Activated gamma-delta T cell (primary cell): ENCODE data around the gene ZNF653.

Experiments
- DNase-seq: peaks from one replicate; lab custom pipeline; 2025; lab: John Stamatoyannopoulos, UW
- total RNA-seq, 2 donors: gene quantifications; one replicate each; lab custom pipeline; 2026; lab: John Stamatoyannopoulos, UW

ZNF653 gene
- total RNA-seq: 11.0 to 14.6 reads per million in 2 donors

GRCh38 chr19:11505504-11506100 is at the start of gene ZNF653:
Gene ZNF653 (minus strand): TSS chr19:11505839. CDS start chr19:11505786, 53 bp downstream.
- DNase-seq: peak; percentile 83

GRCh38 chr19:11555246-11555645 is 49.6 kb upstream of the ZNF653 start:
- no peak for DNase-seq

- DNase-seq: no peak
These were observed 48.5 kb upstream of the ZNF653 start for GRCh38 chr19:11554160-11554559.

GRCh38 chr19:11552666-11553372 is 47.2 kb upstream of the ZNF653 start:
- DNase-seq: no peak

- DNase-seq: no peak
These were observed 46.1 kb upstream of the ZNF653 start for GRCh38 chr19:11551603-11552235.

- no peak for DNase-seq
These were observed 44.6 kb upstream of the ZNF653 start for GRCh38 chr19:11550265-11550664.

GRCh38 chr19:11549386-11549953 is 43.8 kb upstream of the ZNF653 start:
- DNase-seq: no peak

GRCh38 chr19:11547929-11548700 is 42.5 kb upstream of the ZNF653 start:
- DNase-seq: no peak

GRCh38 chr19:11541238-11541637 is 35.6 kb upstream of the ZNF653 start:
- DNase-seq: no peak

GRCh38 chr19:11540645-11541044 is 35.0 kb upstream of the ZNF653 start:
- DNase-seq: no peak

- DNase-seq: no peak
These were observed 34.1 kb upstream of the ZNF653 start for GRCh38 chr19:11539495-11540365.

- DNase-seq: no peak
These were observed 32.8 kb upstream of the ZNF653 start, which contains the start of gene CNN1 for GRCh38 chr19:11538232-11539036. Gene CNN1 (plus strand): TSS chr19:11538851. CDS start chr19:11538928, 77 bp downstream.

- peak; percentile 73 for DNase-seq
These were observed 30.4 kb upstream of the ZNF653 start for GRCh38 chr19:11535792-11536595.

GRCh38 chr19:11534948-11535347 is 29.3 kb upstream of the ZNF653 start:
- no peak for DNase-seq

GRCh38 chr19:11534538-11534937 is 28.9 kb upstream of the ZNF653 start:
- DNase-seq: no peak

GRCh38 chr19:11530432-11530831 is 24.8 kb upstream of the ZNF653 start:
- no peak for DNase-seq

GRCh38 chr19:11528551-11529341 is 23.1 kb upstream of the ZNF653 start, which contains the start of gene ECSIT:
Gene ECSIT (minus strand): TSS chr19:11529134. CDS start chr19:11519170, 9,964 bp downstream.
- peak; percentile 49 for DNase-seq

- DNase-seq: no peak
These were observed 13.5 kb upstream of the ZNF653 start for GRCh38 chr19:11519138-11519537.
